ENCODE results near the gene KIF11.

- no peak for TF ChIP-seq POLR2A (IDR thresholded peaks at IDR 0.05)
- TF ChIP-seq CTCF (IDR thresholded peaks at IDR 0.05), result no peak
These were observed 105.0 kb downstream of the KIF11 start for GRCh38 chr10:92697663-92698511.
